Activated T-cell treated with anti-CD3 and anti-CD28 coated beads for 48 hours (primary cell): ENCODE measurements around the gene PDE9A.

ENCODE experiments used
- DNase-seq: peaks from one replicate; pipeline ENCODE4 v3.0.0-alpha.2; 2020; ENCODE audit warnings: low read depth

PDE9A gene

DNA sequence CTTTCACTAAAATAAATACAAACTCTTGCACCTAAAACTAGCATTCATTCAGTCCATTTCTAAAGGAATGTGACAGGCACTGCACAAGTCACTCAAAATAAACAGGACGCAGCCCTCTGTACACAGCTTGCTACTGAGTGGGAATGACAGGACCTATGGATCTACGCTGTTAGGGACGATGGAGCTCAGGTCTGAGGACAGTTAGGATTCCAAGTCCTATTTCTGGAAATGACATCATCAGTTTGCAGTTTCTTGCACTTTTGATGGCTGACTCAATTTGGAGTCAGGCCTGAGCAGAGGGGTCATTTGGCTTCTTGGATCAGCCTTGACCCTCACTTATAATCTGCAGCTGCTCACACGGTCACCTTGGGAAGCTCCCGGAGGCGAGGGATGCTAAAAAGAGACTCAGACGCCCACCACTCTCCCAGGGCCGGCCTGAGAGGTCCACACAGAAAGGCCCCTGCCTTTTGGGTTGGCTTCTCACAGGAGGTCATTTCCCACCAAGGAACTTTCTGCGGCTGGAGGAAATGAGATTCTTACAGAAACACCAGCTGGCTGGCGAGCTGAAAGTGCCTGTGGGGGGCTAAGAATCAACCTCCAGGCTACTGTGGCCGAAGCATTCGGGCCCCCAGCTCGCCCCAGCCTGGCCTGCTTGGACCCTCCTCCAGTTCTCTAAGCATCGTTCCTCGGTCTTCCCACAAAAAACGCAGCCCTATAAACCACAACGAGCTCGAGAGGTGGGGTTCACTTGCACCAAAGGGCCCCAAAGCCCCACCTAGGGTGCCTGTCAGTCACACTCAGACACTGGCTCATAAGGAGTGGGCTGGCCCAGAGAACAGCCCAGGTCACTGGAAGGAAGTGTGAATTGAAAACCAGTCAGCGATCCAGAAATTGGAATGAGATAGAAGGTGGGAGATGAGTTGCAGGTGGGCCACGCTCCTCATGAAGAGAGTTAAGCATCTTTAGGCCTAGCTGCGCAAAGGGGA, 8.9 kb upstream of the PDE9A start:
- no peak for DNase-seq

DNA sequence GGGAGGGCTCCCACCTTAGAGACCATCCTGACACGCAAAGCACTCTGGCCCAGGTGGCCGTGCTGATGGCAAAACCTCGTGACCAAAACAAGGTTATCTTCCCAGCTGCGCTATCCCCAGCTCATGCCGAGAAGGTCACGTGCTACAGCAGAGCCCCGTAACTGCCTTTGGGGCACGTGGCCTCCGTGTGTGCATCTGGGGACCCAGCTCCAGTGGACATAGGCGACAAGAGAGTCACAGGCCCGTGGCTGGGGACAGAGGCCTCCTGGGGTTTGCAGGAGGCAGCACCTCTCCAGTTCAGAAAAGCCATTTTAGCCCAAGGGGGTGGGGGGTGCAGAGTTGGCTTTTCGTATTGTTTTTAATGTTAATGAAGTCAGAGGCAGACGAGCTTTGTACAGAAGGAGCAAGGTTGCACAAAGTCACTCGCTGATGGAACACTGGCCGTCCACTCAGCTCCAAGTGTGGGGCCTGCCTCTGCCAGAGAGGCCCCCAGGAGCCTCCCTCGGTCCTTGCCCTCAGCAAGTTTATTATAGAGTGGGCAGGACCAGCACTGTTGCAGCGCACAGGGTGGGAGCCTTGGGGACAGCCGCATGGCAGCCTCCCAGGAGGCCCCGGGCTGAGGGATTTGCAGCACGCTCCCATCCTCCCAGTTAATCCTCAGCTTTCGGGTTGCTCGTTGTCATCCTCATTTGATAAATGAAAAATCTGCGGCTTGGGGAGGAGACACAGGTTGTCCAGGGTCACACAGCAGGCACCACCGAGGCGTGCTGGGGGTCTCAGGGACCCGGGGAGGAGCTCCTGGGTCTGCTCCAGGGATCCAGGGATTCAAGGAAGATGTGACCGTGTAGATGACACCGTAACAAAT, 8.0 kb upstream of the PDE9A start:
- no peak for DNase-seq

DNA sequence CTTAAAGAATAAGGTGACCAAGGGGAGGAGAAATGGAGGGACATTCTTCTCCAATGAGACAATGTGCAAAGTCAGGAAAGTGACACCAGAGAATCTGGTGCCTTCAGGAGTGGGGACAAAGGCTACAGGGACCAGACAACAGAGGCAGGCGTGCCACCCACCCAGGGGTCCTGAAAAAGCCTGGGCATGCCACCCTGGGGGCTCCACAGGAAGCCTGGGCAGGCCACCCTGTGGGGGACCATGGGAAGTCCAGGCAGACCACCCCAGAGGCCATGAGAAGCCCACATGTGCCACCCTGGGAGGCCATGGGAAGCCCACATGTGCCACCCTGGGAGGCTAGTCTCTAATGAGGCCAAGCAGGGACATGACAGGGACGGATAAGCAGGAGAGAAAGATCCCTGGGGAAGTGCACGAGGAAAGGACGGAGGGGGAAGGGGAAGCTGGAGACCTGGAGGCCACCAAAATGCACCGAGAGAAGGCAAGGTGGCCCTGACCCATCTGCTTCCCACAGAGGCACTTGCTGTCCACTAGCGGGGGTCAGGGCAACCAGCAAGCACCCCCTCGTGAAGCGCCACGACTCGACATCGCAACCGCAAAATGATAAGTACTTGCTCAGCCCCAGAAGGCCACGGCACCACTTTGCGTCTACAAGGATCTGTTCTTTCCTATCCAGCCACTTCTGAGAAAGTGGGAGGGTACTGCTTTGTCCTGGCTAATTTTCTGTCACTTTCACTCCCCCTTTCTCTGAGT, 7.2 kb upstream of the PDE9A start:
- no peak for DNase-seq

DNA sequence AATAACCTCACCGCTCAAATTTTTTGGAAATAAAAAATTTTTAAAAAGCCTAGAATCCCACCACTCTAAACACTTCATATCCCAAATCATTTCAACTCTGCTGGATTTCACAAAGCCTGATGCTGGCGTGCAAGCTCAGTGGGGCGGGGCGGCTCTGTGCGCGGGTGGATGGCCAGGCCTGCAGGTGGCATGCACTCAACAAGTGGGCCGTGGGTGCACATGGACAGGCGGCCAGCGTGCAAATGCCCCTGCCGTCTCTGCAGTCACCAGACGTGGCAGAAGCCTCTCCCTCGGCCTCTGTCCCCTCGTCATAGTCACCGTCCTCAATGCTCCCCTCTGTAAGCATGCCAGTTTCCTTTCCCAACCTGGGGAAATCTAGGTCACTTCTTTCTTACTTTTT, 6.6 kb upstream of the PDE9A start:
- no peak for DNase-seq

DNA sequence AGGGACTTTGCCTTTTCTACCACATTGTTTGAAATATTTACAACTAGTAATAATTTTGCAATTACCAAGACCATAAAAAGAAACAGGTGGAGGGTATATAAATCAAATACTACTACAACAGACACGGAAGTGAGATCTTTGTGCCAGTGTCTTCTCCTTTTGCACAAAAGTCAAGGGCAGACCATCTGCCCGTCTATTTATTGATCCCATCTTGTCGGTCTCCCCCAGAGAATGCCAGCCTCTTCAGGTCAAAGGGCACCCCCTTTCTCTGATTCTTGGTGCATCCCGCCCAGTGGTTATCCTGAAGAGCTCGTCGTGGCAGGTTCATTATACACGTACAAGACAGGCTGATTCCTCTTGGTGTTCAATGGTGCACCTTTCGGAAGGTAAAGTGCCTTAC, 4.8 kb upstream of the PDE9A start:
- no peak for DNase-seq

DNA sequence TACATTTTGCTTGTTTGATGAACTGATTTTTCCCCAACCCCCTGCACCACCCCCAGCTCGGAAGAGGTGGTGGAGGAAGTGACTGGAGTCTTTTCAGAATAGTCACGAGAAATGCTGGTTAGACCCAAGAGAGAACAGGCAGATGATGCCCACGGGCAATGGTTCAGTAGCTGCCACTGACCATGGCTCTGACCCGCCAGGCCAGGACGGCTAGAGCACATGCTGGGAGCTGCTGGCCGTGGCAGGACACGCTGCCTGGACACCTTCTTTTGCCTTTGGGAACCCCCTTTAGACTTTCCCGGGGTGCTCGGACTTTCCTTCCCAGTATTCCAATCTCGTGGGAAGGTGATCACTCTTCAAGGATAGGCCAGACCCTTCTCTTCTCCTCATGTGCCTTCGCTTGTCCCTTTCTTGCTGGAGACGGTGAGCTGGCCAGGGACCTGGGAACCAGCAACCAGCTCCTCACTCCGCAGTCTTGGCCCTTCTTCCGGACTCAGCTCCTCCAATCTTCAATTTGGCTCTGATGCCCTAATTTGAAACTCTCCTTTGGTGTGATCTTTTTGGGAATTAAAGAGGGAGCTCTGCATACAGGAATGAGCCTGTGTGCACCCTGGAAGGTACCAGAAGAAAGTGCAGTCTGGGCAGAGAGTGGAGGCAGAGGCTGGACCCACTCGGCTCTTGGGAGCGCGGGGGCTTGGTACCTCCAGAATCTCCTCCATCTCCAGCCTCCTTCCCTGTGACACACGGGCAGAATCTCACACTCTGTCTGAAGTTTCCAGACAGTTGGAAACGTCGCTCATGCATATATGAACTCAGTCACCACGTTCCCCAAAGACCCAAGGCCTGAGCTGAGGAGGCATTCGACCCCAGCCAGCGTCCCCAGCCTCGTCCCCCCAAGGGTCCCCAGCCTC, 4.0 kb upstream of the PDE9A start:
- DNase-seq: no peak

DNA sequence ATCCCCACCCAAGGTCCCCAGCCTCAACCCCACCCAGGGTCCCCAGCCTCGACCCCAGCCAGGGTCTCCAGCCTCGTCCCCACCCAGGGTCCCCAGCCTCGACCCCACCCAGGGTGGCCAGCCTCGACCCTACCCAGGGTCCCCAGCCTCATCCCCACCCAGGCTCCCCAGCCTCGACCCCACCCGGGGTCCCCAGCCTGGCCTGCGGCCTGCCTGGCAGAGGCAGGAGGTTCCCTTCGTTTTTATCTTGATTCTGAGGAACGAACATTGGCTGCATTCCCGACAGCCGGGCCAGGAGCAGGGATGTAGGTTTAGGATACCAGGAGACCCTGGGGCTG, 3.4 kb upstream of the PDE9A start:
- DNase-seq: no peak

DNA sequence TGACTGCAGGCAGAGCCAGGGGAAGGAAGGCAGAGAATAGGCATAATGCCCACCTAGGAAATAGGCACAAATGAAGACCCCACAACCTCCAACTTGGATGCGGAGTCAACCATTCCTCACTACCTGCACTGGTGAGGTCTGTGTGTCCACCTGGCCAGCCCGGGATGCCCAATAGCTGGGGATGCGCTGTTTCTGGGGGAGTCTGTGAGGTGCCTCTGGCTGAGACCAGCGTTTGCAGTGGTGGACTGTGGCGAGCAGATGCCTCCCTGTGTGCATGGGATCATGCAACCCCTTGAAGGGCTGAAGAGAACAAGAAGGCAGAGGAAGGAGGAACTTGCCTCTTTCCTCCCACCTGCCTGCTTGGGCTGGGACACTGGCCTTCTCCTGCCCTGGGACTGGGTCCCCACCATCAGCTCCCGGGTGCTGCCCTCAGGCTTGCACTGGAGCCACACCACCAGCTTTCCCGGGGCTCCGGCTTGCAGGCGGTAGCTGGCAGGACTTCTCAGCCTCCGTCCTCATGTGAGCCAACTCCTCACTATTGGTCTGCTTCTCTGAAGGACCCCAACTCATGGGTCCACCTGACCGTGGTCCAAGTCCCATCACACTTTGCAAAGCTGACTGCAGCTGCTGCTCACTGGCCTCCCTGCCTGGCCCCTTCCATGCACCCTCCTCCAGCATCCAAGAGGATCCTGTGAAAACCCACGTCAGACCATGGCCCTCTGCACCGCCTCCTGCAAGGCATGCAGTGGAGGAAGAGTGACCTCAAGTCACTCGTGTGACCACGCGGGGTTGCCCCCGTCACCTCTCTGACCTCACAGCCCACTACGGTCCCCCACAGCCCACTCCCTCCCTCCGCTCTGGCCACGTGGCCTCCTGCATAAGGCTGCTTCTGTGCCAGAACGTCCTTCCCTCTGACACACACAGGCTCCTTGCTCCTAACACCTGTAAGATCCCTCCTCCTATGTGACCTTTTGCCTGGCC, 2.7 kb upstream of the PDE9A start:
- no peak for DNase-seq

DNA sequence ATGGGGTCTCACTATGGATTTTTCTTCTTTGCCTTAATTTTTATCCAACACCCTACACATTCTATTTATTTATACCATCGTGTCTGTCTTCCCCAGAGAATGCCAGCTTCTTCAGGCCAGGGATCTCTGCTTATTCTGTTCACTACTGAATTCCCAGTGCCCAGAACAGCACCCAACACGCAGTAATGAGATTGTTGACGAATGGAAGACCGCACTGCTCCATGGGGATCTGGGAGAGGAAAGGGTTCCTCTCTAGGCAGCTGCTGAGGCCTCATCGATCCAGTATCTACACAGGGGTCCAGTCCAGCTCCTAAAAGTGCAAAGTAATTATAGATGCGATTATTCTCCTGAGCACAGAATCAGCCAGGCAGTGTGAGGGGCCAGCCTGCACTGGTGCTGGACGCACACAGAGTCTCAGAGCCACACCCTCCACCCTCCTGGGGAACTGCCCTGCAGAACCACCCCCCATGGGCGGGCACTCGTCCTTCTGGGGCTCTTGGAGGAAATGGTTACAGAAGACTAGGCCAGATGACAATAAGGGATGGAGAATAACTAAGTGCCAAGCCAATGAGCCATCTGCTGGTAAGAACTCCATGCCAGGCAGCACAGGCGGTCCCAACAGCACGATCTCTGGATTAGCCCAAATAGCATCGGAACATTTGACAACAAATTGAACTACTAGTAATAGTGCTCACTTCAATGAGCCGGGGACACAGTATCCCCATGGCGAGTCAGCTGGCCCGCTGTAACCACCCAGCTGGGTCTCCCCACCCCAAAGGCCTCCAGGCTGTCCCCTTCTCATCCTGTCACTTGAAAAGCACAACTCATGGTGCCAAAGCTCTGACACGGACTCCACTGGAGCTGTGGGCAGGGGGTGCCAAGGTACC, 1.7 kb upstream of the PDE9A start:
- no peak for DNase-seq

DNA sequence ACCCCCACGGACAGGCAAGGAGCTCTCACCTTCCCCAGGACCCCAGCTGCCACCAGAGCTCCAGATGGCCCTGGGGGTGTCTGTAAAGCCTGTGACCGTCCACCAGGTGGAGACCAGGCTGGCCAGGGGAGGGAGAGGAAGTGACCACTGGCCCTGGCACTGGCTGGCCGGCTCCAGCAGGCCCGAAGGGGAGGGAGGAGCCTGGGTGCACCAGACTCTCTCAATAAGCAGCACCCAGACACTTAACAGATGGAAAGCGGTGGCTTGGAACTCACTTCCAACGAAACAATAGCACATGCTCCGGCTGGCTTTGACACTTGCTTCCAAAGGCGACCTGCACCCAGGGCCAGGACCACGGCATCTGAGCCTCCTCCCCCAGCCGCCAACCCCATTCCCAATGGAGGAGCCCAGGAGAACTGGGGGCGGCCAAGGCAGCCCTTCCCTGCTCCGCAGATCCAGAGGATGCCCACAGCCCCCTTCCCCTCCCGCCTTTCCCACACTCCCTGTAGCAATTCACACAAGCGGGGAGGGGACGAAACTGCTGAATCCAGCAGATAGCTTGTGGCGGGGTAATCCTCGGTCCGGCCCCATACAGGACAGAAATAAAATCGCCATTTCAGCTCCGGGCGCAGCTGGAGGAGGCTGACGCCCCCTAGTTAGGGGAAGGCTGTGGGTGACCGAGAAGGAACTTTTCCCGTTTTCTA, 742 bp upstream of the PDE9A start:
- DNase-seq: no peak

DNA sequence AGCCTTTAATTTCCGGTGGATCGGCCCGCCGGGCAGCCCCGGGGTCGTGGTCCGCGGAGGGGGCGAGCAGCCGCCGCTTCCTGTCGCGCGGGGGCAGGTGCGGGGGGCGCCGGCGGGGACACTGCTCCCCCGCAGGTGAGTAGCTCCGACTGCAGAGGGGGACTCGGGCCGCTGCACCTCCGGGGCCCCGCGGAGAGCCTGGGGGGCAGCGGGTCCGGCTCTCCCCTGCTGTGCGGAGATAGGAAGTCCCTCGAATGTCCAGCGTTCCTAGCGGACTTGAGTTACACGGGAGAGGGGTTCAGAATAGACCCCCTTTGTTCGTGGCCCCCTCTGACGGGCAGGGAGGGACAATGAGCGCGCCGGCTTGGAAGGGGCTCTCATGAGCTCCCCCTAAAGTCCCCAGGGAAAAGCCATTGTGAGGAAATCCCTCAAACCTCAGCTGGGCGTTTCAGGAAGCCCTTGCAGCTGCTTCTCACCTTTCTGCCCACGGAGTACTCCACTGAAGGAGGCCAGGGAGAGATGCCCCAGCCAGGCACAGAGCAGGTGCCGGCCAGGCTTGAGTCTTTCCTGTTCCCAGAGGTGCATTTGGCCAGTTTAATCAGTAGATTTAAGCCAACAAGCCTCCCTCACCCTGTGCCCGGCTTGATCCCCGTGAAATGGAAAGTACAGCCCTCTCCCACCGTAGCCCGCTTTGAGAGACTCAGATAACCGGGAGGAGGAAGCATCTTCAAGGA, 925 bp downstream of the PDE9A start:
- DNase-seq: peak; percentile 13

DNA sequence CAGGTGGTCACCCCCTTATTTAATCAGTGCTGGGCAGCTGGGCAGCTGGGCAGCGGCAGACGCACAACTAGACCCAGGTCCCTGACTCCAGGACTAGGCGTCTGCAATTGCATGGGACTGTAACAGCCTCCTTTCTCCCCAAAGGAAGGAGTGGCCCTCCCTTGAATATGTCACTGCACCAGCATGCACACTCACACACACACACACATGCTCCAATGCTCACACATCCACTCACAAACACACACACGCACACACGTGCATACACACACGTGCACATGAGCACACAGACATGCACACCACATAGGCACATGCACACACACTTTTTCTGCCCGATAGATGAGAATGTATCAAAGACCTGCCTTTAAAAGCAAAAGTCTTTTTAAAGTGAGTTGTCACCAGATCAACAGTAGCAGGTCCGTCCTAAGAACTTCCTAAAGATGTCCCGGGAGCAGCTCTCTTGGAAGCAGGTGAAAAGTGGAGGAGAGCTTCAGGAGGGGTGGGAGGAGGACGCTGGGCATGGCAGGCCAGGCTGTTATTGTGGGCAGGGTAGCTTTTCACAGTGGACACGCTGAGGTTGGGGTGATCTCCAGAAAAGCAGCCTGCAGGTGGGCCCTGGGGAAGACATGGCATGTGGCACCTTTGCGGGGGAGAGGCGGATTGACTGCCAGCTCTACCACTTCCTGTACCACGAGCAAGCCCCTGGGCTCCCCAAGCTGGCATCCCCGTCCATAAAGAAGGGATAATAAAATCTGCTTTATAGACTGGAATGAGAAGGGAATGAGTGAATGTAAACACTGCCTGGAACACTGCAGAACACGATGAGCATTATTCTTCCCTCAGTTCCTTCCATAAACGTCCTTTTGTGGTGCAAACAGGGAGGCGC, 1.7 kb downstream of the PDE9A start:
- DNase-seq: no peak

DNA sequence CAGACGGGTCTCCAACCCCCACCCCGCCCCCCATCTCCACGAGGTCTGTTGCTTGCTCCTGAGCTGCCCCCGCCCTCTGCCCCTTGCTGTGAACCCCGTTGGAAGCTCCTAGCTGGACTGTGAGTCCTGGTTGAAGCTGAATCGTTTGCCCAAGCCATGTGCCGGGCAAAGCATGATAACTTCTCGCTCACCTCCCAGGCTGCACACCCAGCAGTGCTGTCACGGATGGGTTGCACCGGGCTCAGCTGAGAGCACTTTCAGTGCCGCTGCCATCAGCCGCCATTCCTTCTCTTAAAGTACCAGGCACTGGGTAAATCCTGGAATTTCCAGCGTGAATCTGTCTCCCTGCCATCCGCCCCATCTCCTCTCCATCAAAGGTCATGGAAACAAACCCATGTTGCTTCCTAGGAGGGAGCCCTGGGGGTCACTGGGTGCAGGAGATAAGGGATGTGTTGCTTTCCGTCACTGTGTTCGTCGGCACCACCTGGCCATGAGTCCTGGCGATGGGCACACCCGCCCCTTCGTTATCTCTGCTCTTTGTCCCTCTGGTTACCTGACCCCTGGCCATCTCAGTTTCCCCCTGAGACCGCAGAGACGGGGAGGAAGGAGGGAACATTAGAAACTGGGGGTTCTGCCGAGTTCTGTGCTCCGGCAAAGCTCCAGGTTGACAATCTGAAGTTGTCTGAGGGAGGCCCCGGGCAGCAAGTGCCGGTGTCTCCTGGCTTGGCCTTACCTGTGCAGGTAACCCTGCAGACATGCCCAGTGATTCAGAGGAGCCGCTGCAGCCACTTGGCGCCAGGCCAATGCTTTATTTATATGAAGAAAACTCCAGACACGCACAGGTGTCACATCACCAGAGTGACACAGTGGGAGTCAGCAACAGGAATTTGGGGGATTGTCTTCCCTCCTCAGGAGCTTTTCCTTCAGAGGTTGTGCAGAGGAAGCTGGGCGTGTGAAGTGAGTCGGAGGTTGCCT, 2.7 kb downstream of the PDE9A start:
- DNase-seq: no peak

DNA sequence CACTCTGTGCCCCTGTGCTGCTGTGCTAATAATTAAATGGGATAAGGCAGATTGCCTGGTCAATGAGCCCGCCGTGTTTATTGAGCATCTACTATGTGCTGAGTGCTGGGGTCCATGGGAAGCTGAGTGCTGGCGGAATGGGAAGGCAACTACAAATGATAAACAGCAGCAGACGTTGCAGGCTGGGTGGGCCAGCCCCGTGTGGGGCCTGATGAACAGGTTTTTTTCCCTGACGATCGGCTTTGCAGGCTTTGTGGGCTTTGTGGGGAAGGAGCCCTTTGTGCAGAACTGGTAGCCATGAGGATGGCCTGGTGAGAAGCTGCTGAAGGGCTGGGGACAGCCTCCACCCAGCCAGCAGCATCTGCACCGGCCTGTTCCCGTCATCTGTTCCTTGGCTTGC, 3.5 kb downstream of the PDE9A start:
- no peak for DNase-seq

DNA sequence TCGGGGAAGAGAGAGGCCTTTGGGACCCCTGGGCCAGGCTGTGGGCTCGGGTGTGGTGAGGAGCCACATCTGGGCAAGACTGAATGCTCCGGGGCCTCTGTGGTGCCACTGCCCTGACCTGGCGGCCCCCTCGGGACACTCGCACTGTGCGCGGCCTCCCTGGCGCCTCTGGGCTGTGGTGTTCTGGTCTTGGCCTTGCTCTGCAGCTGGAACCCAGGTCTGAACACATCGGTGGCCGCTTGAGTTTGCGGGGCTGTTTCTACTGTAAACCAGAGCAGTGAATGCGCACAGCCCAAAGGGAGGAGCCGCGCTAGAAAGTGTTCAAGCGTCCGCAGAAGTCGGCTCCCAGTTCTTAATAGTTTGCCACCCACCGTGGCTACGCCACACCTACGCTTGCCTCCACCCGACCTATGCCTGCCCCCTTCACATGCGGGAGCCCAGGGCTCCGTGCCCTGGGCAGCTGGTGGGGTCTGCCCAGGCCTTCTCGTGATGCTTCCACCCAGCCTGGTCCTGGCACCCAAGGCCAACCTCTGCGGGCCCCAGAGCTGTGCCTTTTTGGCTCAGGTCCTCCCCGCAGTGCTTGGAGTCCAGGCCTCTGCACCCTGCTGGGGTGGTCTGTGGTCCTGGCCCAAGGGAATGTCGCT, 4.4 kb downstream of the PDE9A start:
- no peak for DNase-seq
